HepG2 (cell line): Measurements from ENCODE around the gene B3GALNT2. TPM values are rescaled to one million over a fixed set of nuclear protein-coding genes. Genes with fewer than 3 reads are reported as not detected.
A peak's percentile ranks its signal among the peaks of the same experiment; 100 is the strongest.

Experiments
- BCLAF1 ChIP-seq: fragments of 450-650 bp; IDR thresholded peaks from 2 replicates; pipeline ENCODE4 v1.6.1; 2017; ENCODE audit warnings: mild to moderate bottlenecking
- CREBL2 ChIP-seq: sonication (generic); formaldehyde crosslinking; IDR thresholded peaks from 2 replicates; pipeline ENCODE4 v1.8.1; 2023; ENCODE audit warnings: missing genetic modification reagents, mild to moderate bottlenecking, borderline replicate concordance
- IKZF1 ChIP-seq: fragments of 450-650 bp; IDR thresholded peaks from 2 replicates; pipeline ENCODE4 v1.7.1; 2016
- IRX3 ChIP-seq: sonication (generic); formaldehyde crosslinking; IDR thresholded peaks from 2 replicates; pipeline ENCODE4 v1.8.1; 2023; ENCODE audit warnings: mild to moderate bottlenecking, low read depth, missing genetic modification reagents, borderline replicate concordance
- ISL2 ChIP-seq: sonication (generic); formaldehyde crosslinking; IDR thresholded peaks from 2 replicates; pipeline ENCODE4 v1.5.0; 2020; ENCODE audit warnings: missing genetic modification reagents
- KAT2B ChIP-seq: fragments of 150-350 bp; IDR thresholded peaks from 2 replicates; pipeline ENCODE4 v1.6.1; 2014; ENCODE audit warnings: low read depth, low read length, borderline replicate concordance
- KDM3A ChIP-seq: IDR thresholded peaks from 2 replicates; pipeline ENCODE4 v1.6.1; 2018; ENCODE audit warnings: low read depth, missing compliant biosample characterization
- PTBP1 ChIP-seq: fragments of 200-400 bp; formaldehyde crosslinking; IDR thresholded peaks from 2 replicates; pipeline ENCODE4 v1.6.1; 2018; ENCODE audit warnings: low read length, low read depth; ENCODE audit not compliant: poor library complexity, severe bottlenecking
- RARG ChIP-seq: sonication (generic); formaldehyde crosslinking; IDR thresholded peaks from 2 replicates; pipeline ENCODE4 v1.4.0; 2020; ENCODE audit warnings: low read depth, mild to moderate bottlenecking, missing genetic modification reagents
- RBFOX2 ChIP-seq: fragments of 200-400 bp; formaldehyde crosslinking; IDR thresholded peaks from 2 replicates; pipeline ENCODE4 v1.6.1; 2017; ENCODE audit warnings: low read depth, mild to moderate bottlenecking, low read length
- SMYD3 ChIP-seq: sonication (generic); formaldehyde crosslinking; IDR thresholded peaks from 2 replicates; pipeline ENCODE4 v1.8.1; 2023; ENCODE audit warnings: mild to moderate bottlenecking, missing genetic modification reagents
- SOX6 ChIP-seq, 2 experiments: fragments of 450-650 bp in 1 of 2; sonication (generic) in 1 of 2; formaldehyde crosslinking in 1 of 2; IDR thresholded peaks; 2 replicates each; pipeline versions ENCODE4 v1.4.0 to v1.6.1; 2017 to 2020; ENCODE audit warnings: antibody characterized with exemption in 1 of 2, mild to moderate bottlenecking in 1 of 2, missing genetic modification reagents in 1 of 2
- TBL1XR1 ChIP-seq: fragments of 150-350 bp; IDR thresholded peaks from 2 replicates; pipeline ENCODE4 v1.6.1; 2014; ENCODE audit warnings: borderline replicate concordance, low read length; ENCODE audit not compliant: partially characterized antibody
- TCF7L2 ChIP-seq: IDR thresholded peaks from 2 replicates; pipeline ENCODE4 v1.6.1; 2011; ENCODE audit warnings: mild to moderate bottlenecking, low read depth, low read length, moderate library complexity
- THAP11 ChIP-seq: IDR thresholded peaks from 2 replicates; pipeline ENCODE4 v1.6.1; 2016; ENCODE audit warnings: missing biosample characterization, missing genetic modification reagents
- ZBTB4 ChIP-seq: sonication (generic); formaldehyde crosslinking; IDR thresholded peaks from 2 replicates; pipeline ENCODE4 v1.4.0; 2020; ENCODE audit warnings: missing genetic modification reagents, mild to moderate bottlenecking, borderline replicate concordance
- ZMYM3 ChIP-seq: sonication (generic); formaldehyde crosslinking; IDR thresholded peaks from 2 replicates; pipeline ENCODE4 v1.5.1; 2020; ENCODE audit warnings: mild to moderate bottlenecking, missing genetic modification reagents
- ZNF143 ChIP-seq: sonication (generic); formaldehyde crosslinking; IDR thresholded peaks from 2 replicates; pipeline ENCODE4 v1.4.0; 2020; ENCODE audit warnings: missing genetic modification reagents
- ZNF570 ChIP-seq: sonication (generic); formaldehyde crosslinking; IDR thresholded peaks from 2 replicates; pipeline ENCODE4 v1.4.0; 2020; ENCODE audit warnings: mild to moderate bottlenecking, missing genetic modification reagents, borderline replicate concordance
- ZNF615 ChIP-seq: sonication (generic); formaldehyde crosslinking; IDR thresholded peaks from 2 replicates; pipeline ENCODE4 v1.5.0; 2020; ENCODE audit warnings: mild to moderate bottlenecking, missing genetic modification reagents, borderline replicate concordance
- ZNF672 ChIP-seq: sonication (generic); formaldehyde crosslinking; IDR thresholded peaks from 2 replicates; pipeline ENCODE4 v1.8.1; 2022; ENCODE audit warnings: missing genetic modification reagents
- polyA plus RNA-seq, 8 experiments: library from polyadenylated mRNA; depleted of rRNA in 3 of 8; stranded (reverse) in 7 of 8; unstranded in 1 of 8; fragments of >200 nt; fragmentation: Illumina TruSeq in 4 of 8; extraction: Trizol in 4 of 8; gene quantifications; 2 replicates each; pipeline versions ENCODE4 v1.2.1 to v1.2.3, GENCODE V29; 2011 to 2016; ENCODE audit warnings: low read depth in 4 of 8, missing spikeins in 1 of 8, mixed read lengths in 1 of 8; ENCODE audit not compliant: insufficient read depth in 1 of 8
- total RNA-seq, 5 experiments: library from RNA; depleted of rRNA; stranded (reverse); fragments of >200 nt; fragmentation: Illumina TruSeq; extraction: Trizol; gene quantifications; 2 replicates each; pipeline ENCODE4 v1.2.3, GENCODE V29; 2016; ENCODE audit warnings: low read depth in 1 of 5
- TF ChIP-seq, protein P1 (sequence below): sonication (generic); formaldehyde crosslinking; IDR thresholded peaks from 2 replicates; pipeline ENCODE4 v1.8.0; 2022; ENCODE audit warnings: mild to moderate bottlenecking, missing genetic modification reagents, moderate library complexity
- TF ChIP-seq, protein P2 (sequence below), 2 experiments: fragments of 450-650 bp in 1 of 2; sonication (generic) in 1 of 2; formaldehyde crosslinking; IDR thresholded peaks; 2 replicates each; pipeline versions ENCODE4 v1.5.0 to v1.8.0; 2020 to 2022; ENCODE audit warnings: mild to moderate bottlenecking in 1 of 2, missing genetic modification reagents in 1 of 2

The B3GALNT2 gene
- total and polyA plus RNA-seq, 2 of the 13 experiments (the other 11 are each of a cell fraction or from before 2014, with no cell fraction given) = 16.5 to 28.9 TPM

DNA sequence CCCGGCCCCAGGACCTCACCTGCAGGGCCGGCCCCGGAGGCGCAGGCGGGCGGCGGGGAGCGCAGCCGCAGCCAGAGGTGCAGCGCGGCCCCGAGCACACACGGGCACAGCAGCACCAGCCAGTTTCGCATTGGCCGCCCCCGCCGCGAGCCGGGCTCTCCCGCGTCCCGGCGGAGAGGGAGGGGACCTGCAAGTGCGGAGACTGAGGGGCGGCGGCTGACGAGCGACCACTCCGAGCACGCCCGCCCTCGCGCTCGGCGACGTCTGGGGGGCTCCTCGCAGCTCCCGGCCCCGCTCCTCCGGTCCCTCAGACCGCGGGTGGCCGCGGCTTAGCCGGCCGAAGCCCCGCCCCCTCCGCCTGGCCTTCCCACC, at the start of gene B3GALNT2 (continued):
- TF ChIP-seq THAP11 (CRISPR knock-in tag) (no peak), CREBL2 (CRISPR knock-in tag) (no peak), SMYD3 (CRISPR knock-in tag) (no peak), ZNF672 (no peak), PTBP1 (no peak), ZMYM3 (CRISPR knock-in tag) (no peak), IKZF1 (no peak), KDM3A (CRISPR knock-in tag) (no peak), ZNF615 (CRISPR knock-in tag) (no peak), BCLAF1 (no peak), RBFOX2 (peak; percentile 85), ISL2 (no peak), KAT2B (no peak), SOX6 (IDR thresholded peaks at IDR 0.05) (no peak), SOX6 (CRISPR knock-in tag; IDR thresholded peaks at IDR 0.05) (no peak), TBL1XR1 (no peak), ZNF570 (CRISPR knock-in tag) (0 out of 2 replicates have a peak, but pooled peaks have one; percentile 64), IRX3 (peak; percentile 88), RARG (CRISPR knock-in tag) (no peak), ZNF143 (CRISPR knock-in tag) (no peak), ZBTB4 (CRISPR knock-in tag) (no peak), TCF7L2 (no peak)
- TF ChIP-seq, protein P1, sequence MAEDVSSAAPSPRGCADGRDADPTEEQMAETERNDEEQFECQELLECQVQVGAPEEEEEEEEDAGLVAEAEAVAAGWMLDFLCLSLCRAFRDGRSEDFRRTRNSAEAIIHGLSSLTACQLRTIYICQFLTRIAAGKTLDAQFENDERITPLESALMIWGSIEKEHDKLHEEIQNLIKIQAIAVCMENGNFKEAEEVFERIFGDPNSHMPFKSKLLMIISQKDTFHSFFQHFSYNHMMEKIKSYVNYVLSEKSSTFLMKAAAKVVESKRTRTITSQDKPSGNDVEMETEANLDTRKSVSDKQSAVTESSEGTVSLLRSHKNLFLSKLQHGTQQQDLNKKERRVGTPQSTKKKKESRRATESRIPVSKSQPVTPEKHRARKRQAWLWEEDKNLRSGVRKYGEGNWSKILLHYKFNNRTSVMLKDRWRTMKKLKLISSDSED (CRISPR knock-in tag) = no peak
- TF ChIP-seq, protein P2, sequence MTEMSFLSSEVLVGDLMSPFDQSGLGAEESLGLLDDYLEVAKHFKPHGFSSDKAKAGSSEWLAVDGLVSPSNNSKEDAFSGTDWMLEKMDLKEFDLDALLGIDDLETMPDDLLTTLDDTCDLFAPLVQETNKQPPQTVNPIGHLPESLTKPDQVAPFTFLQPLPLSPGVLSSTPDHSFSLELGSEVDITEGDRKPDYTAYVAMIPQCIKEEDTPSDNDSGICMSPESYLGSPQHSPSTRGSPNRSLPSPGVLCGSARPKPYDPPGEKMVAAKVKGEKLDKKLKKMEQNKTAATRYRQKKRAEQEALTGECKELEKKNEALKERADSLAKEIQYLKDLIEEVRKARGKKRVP (CRISPR knock-in tag; IDR thresholded peaks at IDR 0.05) = no peak; a peak in 1 of 4 replicates
